Measurements from ENCODE around the gene EDIL3. TPM values are rescaled to one million over a fixed set of nuclear protein-coding genes. Genes with fewer than 3 reads are reported as not detected.

Gene EDIL3
- total RNA-seq, 1 experiment from 2014 or later, result 0.32 TPM

DNA sequence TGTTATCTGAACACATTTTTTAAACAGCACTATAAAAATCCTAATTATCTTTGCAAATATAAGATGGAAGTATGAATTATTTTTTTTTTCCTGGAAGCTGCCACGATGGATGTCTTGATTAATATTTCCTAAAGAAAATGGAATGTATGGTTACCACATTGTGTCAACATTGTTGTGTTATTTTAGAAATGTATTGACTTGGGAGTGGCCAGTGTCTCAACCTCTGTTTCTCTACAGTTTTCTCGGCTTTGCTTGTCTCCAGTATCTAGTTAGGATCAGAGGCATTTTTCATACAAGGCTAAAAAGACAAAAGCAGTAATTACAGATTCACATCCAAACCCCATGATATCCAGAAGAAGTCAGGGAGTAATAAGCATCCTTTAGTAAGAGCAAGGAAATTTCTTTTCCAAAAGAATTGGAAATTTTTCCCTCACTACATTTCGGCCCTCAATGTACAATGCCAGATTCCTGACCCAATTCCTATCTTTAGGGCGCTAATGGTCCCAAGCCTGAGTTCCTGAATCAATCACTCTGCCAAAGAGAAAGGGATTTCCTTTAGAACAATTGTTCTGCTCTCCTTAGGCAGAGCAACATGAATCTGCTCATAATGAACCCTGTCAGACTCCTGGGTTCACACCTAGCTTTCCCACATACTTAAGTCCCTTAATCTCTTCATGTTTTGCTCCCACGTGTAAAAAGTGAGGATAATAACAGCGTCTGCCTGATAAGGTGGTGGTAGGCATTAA is 111.7 kb downstream of the EDIL3 start:
- no peaks in the 10 kb centered on the region for H3K36me3 ChIP-seq (ENCODE audit: control insufficient read depth in 1 of 2, insufficient read depth in 2 of 2, low read length in 2 of 2)
- no peak overlapping the region for H2AFZ ChIP-seq (ENCODE audit: low read depth, low read length, poor library complexity, severe bottlenecking)
- ATAC-seq (no peak), DNase-seq (ENCODE audit: low read depth, low spot score) (no peak)
- ChIA-PET POLR2A (no interaction called here), RAD21 (ENCODE audit: low non-redundant PET in 1 of 2, low total read pairs in 2 of 2, uncharacterized antibody in 2 of 2, unreplicated experiment in 2 of 2) (no interaction called here), CTCF (no interaction called here)
- intact Hi-C loops (cut with micrococcal nuclease), result loop anchor here (10.0 kb wide), 1 partner anchor 172 kb away; no protein-coding TSS in a partner anchor
- BruUV-seq (replicated peaks), result no TSS peak
- no peaks in the 10 kb centered on the region for H3K4me1 ChIP-seq (ENCODE audit: control insufficient read depth in 1 of 2, insufficient read depth in 2 of 2, low read length in 2 of 2)
- no peak overlapping the region for H3K4me3 ChIP-seq (replicated peaks in 1 of 2; ENCODE audit: low read depth in 1 of 2, low read length in 2 of 2)
- no peaks in the 10 kb centered on the region for H3K9me3 ChIP-seq (ENCODE audit: control insufficient read depth in 1 of 2, insufficient read depth in 1 of 2, low read depth in 1 of 2, low read length in 2 of 2)
- no peaks in the 10 kb centered on the region for H4K20me1 ChIP-seq (ENCODE audit: insufficient read depth)
- TF ChIP-seq, protein P1, sequence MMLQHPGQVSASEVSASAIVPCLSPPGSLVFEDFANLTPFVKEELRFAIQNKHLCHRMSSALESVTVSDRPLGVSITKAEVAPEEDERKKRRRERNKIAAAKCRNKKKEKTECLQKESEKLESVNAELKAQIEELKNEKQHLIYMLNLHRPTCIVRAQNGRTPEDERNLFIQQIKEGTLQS (IDR thresholded peaks at IDR 0.05), result no peak
- H3K9ac ChIP-seq (ENCODE audit: low read length), result no peak overlapping the region
- H3K4me2 ChIP-seq (ENCODE audit: low read length), result no peak overlapping the region
- no peaks in the 10 kb centered on the region for H3K79me2 ChIP-seq (ENCODE audit: insufficient read depth, low read length)
- H3K27ac ChIP-seq (ENCODE audit: low read depth, low read length), result no peak overlapping the region
- H3K27me3 ChIP-seq (ENCODE audit: insufficient read depth, low read length), result no peaks in the 10 kb centered on the region
- no peaks in the 10 kb centered on the region for H3K9me2 ChIP-seq (ENCODE audit: insufficient read depth)

DNA sequence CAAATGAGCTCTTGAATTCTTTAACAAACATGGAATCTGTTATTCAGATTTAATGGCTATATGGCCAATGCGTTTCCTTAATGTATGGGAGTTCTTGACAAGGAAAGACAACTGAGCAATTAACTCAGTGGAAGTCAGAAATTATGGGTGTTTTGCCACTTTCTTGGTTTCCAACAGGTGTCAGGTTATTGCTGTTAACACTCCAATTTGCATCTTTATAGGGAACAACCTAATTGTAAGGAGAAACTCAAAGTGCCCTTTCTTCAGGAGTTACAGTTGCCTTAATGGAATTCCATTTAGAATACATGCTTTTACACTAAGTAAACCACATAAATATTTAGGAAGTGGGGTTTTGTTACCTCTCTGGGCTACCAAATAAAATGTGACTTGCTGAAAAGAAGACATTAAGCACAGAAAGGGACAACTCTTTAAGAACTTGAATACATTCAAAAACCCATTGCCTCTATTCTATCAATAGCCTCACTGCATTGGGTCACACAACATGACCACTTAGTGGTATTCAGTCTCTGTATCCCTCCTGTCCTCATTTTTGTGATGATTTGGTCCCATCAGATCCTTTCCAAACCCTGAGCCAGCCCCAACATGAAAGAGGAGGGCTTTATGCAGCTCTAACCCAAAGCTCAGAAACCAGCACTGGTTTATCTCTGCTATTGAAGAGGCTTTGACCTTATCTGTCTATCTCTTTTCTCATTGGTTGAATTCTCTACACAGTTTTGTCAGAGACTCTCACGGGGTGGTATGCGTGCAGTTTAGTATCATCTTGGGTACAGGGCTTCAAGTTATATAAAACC is 118.7 kb downstream of the EDIL3 start:
- H3K9me3 ChIP-seq (ENCODE audit: control insufficient read depth in 1 of 2, insufficient read depth in 1 of 2, low read depth in 1 of 2, low read length in 2 of 2), result no peaks in the 10 kb centered on the region
- ATAC-seq (no peak), DNase-seq (ENCODE audit: low read depth, low spot score) (no peak)
- H2AFZ ChIP-seq (ENCODE audit: low read depth, low read length, poor library complexity, severe bottlenecking), result no peak overlapping the region
- no peak overlapping the region for H3K4me2 ChIP-seq (ENCODE audit: low read length)
- no peaks in the 10 kb centered on the region for H3K36me3 ChIP-seq (ENCODE audit: control insufficient read depth in 1 of 2, insufficient read depth in 2 of 2, low read length in 2 of 2)
- BruUV-seq (replicated peaks), result no TSS peak
- no peak overlapping the region for H3K27ac ChIP-seq (ENCODE audit: low read depth, low read length)
- intact Hi-C loops (cut with micrococcal nuclease), result no loop called here
- ChIA-PET RAD21 (ENCODE audit: low non-redundant PET in 1 of 2, low total read pairs in 2 of 2, uncharacterized antibody in 2 of 2, unreplicated experiment in 2 of 2) (no interaction called here), POLR2A (no interaction called here), CTCF (no interaction called here)
- H3K4me1 ChIP-seq (ENCODE audit: control insufficient read depth in 1 of 2, insufficient read depth in 2 of 2, low read length in 2 of 2), result no peaks in the 10 kb centered on the region
- no peaks in the 10 kb centered on the region for H4K20me1 ChIP-seq (ENCODE audit: insufficient read depth)
- no peaks in the 10 kb centered on the region for H3K27me3 ChIP-seq (ENCODE audit: insufficient read depth, low read length)
- H3K4me3 ChIP-seq (replicated peaks in 1 of 2; ENCODE audit: low read depth in 1 of 2, low read length in 2 of 2), result no peak overlapping the region
- no peaks in the 10 kb centered on the region for H3K9me2 ChIP-seq (ENCODE audit: insufficient read depth)
- H3K79me2 ChIP-seq (ENCODE audit: insufficient read depth, low read length), result no peaks in the 10 kb centered on the region
- H3K9ac ChIP-seq (ENCODE audit: low read length), result no peak overlapping the region
- no peak for TF ChIP-seq SP1 (IDR thresholded peaks at IDR 0.05; ENCODE audit: low read depth)
- TF ChIP-seq SRF (IDR thresholded peaks at IDR 0.05; ENCODE audit: low read depth), result no peak
- no peak for TF ChIP-seq EZH2 (IDR thresholded peaks at IDR 0.05)
- TF ChIP-seq POLR2A (IDR thresholded peaks at IDR 0.05; ENCODE audit: borderline replicate concordance, extremely low read depth, insufficient read depth, insufficient read length), result no peak
- TF ChIP-seq FOSL1 (IDR thresholded peaks at IDR 0.05; ENCODE audit: low read depth), result no peak
- TF ChIP-seq ELF1 (IDR thresholded peaks at IDR 0.05; ENCODE audit: borderline replicate concordance, low read depth), result no peak
- TF ChIP-seq CEBPB (IDR thresholded peaks at IDR 0.05; ENCODE audit: low read depth), result no peak

Data from HCT116 (cell line).